ENCODE results near the gene SYTL5.

DNA sequence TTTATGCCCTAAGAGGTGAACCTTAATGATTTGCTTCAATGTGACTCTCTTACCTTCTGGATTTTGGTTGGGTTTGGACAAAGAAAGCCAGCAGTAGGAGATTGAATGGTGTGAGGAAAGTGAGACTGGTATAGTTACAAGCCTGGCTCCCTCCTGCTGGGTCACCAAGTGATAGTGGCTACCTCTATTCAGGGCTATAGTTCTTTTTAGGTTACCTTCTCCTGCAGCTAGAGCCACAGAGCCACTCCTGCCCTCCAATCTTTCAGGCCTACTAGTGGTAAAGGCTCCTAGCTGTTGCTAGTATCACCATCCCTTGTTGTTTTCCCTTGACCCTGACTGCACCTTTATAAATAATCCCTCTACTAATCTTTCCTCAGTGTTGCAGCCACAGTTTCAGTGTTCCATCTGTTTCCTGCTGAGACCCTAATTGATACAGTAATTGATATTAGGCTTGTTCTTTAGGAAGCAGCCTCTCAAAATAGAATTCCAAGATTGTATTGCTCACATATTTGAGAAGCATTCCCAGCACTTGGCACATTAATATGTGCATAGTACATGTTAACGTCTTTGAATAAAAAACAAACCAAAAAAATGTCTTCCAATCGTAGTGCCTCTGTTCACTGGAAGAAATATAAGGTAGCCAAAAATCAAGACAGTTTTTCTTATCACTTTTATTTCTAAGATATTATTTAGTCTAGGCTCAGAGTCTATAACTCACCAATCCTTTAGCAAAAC lies 132.0 kb downstream of the SYTL5 start:
- TF ChIP-seq GABPA (IDR thresholded peaks at IDR 0.05; ENCODE audit: low read depth) (no peak), CTCF (IDR thresholded peaks at IDR 0.05; ENCODE audit: insufficient read depth, low read length) (no peak), POLR2AphosphoS5 (IDR thresholded peaks at IDR 0.05; ENCODE audit: low read depth) (no peak), SPI1 (IDR thresholded peaks at IDR 0.05; ENCODE audit: borderline replicate concordance, low read depth) (no peak)
- TF ChIP-seq, protein P1, sequence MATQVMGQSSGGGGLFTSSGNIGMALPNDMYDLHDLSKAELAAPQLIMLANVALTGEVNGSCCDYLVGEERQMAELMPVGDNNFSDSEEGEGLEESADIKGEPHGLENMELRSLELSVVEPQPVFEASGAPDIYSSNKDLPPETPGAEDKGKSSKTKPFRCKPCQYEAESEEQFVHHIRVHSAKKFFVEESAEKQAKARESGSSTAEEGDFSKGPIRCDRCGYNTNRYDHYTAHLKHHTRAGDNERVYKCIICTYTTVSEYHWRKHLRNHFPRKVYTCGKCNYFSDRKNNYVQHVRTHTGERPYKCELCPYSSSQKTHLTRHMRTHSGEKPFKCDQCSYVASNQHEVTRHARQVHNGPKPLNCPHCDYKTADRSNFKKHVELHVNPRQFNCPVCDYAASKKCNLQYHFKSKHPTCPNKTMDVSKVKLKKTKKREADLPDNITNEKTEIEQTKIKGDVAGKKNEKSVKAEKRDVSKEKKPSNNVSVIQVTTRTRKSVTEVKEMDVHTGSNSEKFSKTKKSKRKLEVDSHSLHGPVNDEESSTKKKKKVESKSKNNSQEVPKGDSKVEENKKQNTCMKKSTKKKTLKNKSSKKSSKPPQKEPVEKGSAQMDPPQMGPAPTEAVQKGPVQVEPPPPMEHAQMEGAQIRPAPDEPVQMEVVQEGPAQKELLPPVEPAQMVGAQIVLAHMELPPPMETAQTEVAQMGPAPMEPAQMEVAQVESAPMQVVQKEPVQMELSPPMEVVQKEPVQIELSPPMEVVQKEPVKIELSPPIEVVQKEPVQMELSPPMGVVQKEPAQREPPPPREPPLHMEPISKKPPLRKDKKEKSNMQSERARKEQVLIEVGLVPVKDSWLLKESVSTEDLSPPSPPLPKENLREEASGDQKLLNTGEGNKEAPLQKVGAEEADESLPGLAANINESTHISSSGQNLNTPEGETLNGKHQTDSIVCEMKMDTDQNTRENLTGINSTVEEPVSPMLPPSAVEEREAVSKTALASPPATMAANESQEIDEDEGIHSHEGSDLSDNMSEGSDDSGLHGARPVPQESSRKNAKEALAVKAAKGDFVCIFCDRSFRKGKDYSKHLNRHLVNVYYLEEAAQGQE (IDR thresholded peaks at IDR 0.05; ENCODE audit: insufficient replicate concordance, low read depth), result no peak

Measured in HL-60 (cell line).